ENCODE data around the gene FEM1C.
"Not testable (repeated sequence)": the region's sequence is repeated elsewhere in the genome, so short reads cannot be mapped to it uniquely, and the experiment has no call there.

Gene FEM1C

DNA sequence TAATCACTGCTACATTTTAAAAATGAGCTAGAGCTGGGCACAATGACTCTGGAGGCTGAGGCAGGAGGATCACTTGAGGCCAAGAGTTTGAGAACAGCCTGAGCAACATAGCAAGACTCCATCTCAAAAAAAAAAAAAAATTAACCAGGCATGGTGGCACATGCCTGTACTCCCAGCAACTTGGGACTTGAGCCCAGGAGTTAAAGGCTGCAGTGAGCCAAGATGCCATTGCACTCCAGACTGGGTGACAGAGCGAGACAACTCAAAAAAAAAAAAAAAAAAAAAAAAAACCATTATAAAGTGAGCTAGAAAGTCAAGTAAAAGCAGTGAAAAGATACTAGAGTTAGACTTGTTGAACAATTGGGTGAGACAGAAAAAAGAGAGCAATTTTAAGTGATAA lies 28.2 kb downstream of the FEM1C start:
- DNase-seq, result no peak

- DNase-seq, result no peak
These were observed 30.4 kb downstream of the FEM1C start for GRCh38 chr5:115514220-115514619.

DNA sequence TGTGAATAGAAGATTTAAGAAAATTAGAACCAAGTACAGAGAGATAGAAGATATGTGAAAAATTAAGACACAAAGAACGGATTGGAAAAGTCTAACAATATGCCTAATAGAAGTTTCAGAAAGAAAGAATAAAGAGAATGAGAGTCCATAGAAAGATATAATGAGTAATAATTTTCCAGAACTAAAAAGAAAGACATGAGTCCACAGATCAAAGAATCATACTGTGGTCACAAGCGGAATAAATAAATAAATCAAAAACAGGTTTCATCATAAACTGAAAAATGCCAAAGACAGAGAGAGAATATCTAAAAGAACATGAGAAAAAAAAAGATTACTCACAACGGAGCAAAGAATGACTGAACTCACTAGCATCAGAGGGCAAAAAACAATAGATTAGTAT lies 32.9 kb downstream of the FEM1C start:
- no peak for DNase-seq

DNA sequence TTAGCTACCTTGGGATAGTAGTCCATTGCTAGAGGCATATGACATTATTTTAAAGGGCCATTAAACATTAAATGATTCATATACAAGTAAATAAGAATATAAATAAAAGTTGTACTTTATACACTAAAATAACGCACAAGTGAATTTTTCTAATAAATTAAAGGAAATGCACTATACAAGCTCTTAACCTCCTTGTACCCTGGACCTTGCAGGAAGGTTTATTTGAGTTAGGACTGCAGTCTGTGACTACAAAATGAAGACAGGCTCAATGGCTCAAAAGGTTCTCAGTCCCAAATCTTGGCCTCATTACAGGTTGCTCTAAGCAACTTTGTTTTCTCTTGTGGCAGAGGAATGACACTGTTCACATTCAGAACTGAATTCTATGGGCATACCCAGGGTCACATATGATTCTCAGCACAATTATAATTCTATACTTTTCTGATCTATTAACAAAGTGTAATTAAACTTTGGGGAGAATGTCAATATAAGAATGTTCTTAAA lies 34.4 kb downstream of the FEM1C start:
- DNase-seq, result no peak

- DNase-seq, result no peak
These were observed 35.0 kb downstream of the FEM1C start for GRCh38 chr5:115509547-115509946.

GRCh38 chr5:115507681-115508080 lies 36.9 kb downstream of the FEM1C start:
- no peak for DNase-seq

DNA sequence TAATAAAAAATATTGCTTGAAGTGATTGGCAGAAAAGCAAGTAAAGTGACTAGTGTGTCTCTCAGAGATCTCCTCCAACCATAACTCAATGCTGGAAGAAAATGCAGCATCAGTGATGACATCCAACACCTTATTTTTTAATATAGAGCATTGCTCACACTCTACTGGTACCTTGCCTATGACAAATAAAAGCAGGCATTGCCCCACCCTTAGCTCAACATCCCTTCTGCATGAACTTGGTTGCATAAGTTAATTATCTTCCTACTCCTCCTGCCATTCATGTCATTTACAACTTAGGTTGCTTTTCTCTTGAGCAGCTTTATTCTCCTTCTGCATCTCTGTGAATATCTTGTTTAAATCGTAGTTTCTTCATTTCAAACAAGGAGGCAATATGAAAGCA lies 41.2 kb downstream of the FEM1C start:
- DNase-seq, result no peak

DNA sequence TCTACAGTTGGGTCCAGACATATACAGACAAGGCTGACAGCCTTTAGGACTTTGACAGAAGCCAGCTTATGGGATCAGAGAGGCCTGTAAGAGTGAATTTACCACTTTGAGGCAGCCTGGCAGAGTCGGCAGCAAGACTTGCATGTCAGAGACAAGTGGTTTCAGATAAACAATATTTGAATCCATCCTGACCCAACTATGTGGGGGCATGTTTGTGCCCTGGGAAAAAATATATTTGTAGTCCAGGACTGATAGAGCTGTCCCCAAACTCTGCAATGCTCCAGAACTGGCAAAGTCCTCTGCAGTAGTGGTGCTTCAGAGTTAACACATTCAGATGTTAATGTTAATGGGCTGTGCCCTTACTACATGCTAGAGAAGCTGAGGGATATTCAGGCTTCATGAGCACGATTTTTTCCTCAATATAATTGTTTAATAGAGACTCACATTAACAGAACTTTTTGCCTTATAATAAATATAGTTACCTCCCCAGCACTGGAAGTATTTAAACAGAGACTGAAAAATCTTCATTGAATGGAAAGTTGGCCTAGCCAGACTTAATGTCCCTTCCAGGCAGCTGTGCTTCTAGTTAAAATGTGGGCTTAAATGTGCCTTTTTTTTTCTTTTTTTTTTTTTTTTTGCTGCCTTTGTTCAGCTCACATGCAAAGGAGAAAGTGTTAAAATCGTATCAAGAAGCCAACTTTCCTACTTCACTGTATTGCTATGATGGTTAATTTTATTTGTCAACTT lies 42.9 kb downstream of the FEM1C start:
- no peak for DNase-seq

GRCh38 chr5:115500225-115500624 lies 44.4 kb downstream of the FEM1C start:
- no peak for DNase-seq

DNA sequence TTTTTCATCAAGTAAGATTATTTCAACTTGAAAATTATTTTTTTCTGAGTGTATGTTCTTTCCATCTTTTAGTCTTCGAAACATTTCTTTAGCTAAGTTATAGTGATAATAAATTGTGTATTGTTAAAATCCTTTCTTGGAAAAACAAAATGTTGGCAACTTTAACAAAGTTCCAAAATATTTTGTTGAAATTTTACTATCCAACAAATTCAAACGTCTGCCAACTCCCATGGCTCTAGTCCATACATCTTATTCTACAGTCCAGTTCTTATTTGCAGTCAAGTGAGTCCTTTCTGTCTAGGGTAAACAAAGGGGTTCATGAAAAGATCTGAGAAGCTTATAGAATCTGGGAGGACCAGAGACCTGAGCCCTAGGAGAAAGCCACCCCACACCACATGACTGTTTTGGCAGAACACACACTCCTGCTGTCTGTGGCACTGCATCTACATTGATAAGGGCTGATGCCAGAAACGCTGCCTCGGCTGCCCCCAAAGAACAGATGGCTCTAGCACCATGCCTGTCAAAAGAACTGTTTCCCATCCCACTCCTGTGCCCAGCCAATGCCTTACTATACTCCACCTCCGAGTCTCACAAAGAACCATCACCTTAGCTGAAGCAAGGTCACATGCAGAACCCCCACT lies 47.5 kb downstream of the FEM1C start:
- DNase-seq, result no peak

- no peak for DNase-seq
These were observed 49.8 kb downstream of the FEM1C start for GRCh38 chr5:115494570-115495289.

GRCh38 chr5:115490596-115490995 lies 54.0 kb downstream of the FEM1C start:
- no peak for DNase-seq

GRCh38 chr5:115489733-115490132 lies 54.8 kb downstream of the FEM1C start:
- DNase-seq, result no peak

DNA sequence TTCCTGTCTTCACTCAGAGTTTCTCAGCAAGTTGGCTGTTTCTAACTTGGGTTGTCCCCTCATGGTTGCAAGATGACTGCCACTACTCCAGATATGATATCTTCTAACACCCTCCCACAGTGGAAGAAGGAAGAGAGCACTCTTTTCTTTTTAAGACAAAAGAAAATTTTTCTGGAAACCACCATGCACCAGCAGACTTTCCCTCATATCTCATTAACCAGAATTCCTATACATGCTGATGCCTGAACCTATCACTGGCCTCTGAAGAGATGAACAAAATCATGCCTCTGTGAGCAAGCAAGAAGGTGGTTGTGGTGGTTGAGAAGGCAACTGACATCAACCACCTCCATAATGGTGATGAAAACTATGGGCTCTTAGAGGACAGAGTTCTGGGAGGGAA lies 56.8 kb downstream of the FEM1C start:
- DNase-seq, result no peak

GRCh38 chr5:115487168-115487567 lies 57.4 kb downstream of the FEM1C start:
- no peak for DNase-seq

GRCh38 chr5:115486728-115487127 lies 57.8 kb downstream of the FEM1C start:
- DNase-seq, result peak in 1 of 3 experiments; percentile 0

DNA sequence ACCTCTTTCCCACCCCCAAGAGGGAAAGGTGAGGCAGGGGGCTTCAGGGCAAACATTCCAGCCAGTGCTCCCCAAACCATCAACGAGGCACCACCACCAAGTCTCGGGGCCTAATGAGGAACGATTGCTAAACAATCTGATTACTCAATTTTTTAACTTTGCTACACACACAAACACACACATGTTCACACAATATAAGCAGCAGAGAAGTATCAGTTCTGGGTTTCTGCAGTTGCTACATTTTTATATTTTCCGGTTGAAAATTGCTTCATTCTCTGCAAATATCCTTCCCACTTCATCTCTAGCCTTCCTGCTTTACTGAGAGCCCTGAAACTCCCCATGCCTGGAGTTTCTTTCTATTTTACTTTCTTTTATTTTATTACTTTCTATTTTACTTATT lies 60.2 kb downstream of the FEM1C start:
- no peak for DNase-seq

- no peak for DNase-seq
These were observed 63.7 kb downstream of the FEM1C start for GRCh38 chr5:115480900-115481299.

GRCh38 chr5:115480271-115480670 lies 64.3 kb downstream of the FEM1C start:
- no peak for DNase-seq

GRCh38 chr5:115479166-115479873 lies 65.3 kb downstream of the FEM1C start:
- not testable (repeated sequence) for DNase-seq

DNA sequence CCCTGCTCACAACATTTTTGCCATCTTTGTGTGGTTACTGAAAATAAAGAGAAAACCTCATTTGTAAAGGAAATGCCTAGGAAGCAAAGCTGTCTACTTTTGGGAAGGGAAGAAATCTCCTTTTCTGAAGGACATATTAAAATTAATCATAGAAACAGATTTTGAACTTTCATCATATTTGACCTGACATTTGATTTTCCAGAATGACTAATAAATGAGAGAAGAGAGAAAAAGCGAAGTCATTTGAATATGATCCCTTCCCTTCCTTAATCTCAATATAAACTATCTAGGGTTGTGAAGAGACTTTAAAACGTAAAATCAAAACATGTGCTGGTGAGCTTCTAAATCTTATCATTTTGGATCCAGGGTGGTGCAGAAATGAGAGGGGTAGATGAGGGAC lies 66.3 kb downstream of the FEM1C start:
- no peak for DNase-seq

- no peak for DNase-seq
These were observed 67.0 kb downstream of the FEM1C start for GRCh38 chr5:115477581-115477980.

DNA sequence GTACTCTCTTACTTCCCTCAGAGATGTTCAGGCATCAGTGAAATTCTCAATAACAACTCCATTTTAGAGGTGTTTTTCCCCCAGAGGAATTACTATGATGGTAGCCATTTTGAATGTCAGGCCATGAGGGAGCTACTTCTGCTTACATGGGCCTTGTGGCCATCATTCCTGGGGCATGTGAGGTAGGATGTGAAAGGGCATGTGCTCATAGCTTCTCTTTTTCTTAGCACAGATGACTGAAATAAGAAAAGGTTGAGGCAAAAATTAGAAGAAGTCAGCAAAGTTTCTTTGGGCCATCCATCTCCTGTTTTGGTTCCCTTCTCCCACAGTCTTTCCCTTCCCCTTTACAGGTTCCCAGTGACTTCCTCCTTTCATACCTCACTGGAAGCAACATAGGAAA lies 68.8 kb downstream of the FEM1C start:
- no peak for DNase-seq
